Anterior cingulate cortex (tissue), 58 donors: ENCODE measurements around the gene TKT.
A peak's percentile ranks its signal among the peaks of the same experiment; 100 is the strongest.

Experiments
- DNase-seq, 58 donors: peaks; one replicate each; lab custom pipeline; 2025; lab: John Stamatoyannopoulos, UW

The TKT gene

DNA sequence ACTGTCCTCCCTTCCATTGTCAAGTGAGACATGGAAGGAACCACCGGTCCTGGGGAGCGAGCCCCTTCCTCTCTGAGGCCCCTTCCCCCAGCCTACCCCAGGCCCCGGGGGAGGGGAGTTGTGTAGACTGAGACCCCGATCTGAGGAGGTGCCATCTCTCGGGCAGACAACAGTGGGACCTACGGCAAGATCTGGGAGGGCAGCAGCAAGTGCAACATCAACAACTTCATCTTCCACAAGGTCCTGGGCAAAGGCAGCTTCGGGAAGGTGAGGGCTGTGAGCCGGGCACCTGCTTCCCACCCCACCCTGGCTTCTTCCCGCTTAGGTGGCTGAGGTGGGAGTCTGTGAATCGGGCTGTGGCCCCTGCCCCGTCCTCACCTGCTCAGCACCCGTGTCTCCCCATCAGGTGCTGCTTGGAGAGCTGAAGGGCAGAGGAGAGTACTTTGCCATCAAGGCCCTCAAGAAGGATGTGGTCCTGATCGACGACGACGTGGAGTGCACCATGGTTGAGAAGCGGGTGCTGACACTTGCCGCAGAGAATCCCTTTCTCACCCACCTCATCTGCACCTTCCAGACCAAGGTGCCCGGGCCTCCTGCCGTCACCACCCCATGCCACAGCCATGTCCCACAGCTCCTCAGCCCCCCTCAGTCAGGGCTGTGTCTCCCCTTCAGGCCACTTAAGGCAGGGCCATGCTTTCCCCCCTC lies 69.9 kb downstream of the TKT start:
- no peak for DNase-seq

DNA sequence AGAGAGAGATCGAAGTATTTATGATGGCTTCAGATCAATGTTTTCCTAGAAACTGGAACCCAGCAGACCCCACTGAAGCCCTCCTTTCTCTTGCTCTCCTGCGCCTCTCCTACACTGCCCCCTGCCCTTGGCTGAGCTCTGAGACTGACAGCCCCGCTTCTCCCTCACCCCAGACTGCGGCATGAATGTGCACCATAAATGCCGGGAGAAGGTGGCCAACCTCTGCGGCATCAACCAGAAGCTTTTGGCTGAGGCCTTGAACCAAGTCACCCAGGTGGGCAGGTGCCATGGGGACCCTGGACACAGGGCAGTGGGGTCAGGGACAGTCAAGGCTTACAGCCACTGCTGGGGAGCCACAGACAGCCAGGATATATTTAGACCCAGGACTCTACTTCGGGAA lies 71.1 kb downstream of the TKT start:
- DNase-seq = no peak

DNA sequence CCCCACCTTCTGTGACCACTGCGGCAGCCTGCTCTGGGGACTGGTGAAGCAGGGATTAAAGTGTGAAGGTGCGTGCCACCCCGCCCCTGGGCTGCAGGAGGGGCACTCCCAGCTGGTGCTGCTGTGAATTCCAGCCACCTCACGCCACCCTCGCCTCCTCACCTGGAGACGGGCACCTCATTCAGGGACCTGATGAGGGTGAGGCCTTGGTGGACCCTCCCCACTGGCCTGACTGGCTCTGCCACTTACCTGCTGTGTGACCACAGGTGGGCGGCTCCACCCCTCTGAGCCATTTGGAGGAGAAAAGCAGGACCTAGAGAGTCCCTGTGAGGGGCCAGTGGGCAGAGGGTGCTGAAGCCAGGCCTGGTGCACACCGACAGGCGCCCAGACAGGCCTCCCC lies 72.3 kb downstream of the TKT start:
- DNase-seq = no peak

DNA sequence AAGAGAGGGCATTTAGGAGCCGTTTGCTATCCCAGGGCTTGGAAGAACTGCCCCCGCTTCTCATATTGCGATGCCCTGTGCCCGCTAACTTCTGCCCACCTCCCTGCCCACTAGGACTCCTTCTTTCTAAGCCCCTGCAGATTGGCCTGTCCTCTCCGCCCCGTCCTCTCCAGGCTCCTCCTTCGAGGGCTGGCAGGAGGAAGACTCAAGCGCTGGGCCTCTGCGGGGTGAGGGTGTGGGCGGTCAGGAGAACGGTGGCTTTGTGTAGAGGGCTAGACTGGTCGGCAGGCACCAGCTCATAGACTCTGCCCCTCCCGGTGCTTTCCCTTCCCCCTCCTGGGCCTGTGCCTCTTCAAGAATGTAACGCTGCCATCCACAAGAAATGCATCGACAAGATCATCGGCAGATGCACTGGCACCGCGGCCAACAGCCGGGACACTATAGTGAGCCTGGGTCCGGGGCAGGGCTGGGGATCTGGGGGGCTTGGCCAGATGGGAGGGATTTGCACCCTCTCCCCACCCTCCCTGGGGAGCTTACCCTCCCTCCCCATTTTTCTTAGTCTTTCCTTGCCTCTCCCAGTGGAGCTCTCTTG lies 73.0 kb downstream of the TKT start:
- no peak for DNase-seq

DNA sequence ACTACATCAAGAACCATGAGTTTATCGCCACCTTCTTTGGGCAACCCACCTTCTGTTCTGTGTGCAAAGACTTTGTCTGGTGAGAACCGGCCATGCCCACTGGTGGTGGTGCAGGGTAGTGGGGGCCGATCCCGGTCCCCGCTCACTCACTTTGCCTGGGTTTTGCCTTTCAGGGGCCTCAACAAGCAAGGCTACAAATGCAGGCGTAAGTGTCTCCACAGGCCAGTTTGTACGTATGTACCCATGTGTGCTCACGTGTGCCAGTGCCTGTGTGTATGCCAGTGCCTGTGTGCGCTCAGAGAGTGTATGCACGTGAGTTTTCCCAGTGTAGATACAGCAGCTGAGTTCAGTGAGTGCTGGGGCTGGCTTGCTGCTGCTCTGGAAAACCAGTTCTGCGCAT lies 74.3 kb downstream of the TKT start:
- no peak for DNase-seq

DNA sequence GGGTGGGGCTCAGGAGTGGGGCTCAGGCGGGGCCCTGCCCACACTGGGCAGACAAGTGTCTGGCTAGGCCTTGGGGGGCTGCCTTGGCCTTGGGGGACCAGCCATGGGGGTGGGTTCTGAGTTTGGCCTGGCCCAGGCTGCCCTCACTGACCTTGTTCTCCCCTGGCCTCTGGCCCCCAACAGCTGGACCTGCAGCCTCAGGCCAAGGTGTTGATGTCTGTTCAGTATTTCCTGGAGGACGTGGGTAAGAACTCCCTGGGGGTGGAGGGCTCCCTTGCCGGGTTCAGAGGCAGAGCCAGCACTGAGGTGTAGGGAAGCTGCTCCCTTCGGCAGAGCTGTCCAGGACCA lies 74.8 kb downstream of the TKT start:
- DNase-seq = no peak

DNA sequence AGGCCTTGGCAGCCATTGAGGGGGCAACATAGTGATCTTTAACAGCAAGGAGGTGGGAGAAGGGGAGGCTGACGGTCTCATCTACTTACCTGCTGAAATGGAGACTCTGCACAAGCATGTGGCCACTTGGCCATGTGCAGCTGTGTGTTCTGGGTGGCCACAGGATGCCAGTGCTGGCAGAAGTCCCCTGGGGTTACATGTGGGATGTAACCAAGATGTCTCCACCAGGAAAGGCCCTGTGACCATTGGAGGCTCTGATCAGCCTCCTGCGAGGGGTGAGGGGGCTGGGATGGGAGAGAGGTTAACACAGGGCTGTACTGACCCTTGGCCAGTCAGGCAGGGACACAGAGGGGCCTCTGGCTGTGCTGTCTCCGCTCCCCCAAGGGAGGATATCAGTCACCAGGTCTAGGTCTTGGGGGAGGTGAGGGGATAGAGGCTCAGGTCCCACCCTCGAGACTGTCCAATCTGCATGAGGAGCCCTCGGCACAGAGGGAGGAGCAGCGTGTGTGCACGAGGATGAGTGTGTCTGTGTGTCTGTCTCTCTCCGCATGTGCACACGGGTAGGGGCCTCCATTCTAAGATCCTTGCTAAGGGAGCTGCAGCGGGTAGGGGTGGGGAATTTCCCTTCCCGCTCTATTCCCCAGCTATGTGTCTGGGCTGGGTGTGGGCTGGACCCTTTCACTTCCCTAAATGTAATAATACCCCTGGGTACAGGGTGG lies 75.4 kb downstream of the TKT start:
- DNase-seq = peak in 2 of 58 donors; percentile 16 to 22

DNA sequence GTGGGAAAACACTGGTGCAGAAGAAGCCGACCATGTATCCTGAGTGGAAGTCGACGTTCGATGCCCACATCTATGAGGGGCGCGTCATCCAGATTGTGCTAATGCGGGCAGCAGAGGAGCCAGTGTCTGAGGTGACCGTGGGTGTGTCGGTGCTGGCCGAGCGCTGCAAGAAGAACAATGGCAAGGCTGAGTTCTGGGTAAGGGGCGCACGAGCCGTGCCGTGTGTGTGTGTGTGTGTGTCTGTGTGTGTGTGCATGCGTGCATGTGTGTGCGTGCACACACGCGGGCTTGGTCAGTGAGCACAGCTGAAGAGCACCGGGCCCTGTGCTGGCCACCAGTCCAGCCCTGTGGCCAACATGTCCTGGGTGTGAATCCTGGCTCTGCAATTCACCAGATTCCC lies 76.2 kb downstream of the TKT start:
- no peak for DNase-seq

DNA sequence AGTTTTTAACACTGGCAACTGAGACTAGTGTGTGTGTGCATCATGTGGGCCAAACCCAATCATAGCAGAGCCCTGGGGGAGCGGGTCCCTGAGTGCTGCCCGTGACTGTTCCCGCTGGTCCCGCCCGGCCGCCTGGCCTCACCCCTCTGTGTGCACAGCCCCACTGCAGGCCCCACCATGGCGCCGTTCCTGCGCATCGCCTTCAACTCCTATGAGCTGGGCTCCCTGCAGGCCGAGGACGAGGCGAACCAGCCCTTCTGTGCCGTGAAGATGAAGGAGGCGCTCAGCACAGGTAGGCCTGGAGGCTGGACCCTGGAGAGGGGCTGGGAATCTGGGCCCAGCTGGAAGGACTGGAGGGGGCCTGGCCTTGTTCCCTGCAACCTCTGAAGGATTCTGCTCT lies 77.6 kb downstream of the TKT start:
- DNase-seq = no peak

DNA sequence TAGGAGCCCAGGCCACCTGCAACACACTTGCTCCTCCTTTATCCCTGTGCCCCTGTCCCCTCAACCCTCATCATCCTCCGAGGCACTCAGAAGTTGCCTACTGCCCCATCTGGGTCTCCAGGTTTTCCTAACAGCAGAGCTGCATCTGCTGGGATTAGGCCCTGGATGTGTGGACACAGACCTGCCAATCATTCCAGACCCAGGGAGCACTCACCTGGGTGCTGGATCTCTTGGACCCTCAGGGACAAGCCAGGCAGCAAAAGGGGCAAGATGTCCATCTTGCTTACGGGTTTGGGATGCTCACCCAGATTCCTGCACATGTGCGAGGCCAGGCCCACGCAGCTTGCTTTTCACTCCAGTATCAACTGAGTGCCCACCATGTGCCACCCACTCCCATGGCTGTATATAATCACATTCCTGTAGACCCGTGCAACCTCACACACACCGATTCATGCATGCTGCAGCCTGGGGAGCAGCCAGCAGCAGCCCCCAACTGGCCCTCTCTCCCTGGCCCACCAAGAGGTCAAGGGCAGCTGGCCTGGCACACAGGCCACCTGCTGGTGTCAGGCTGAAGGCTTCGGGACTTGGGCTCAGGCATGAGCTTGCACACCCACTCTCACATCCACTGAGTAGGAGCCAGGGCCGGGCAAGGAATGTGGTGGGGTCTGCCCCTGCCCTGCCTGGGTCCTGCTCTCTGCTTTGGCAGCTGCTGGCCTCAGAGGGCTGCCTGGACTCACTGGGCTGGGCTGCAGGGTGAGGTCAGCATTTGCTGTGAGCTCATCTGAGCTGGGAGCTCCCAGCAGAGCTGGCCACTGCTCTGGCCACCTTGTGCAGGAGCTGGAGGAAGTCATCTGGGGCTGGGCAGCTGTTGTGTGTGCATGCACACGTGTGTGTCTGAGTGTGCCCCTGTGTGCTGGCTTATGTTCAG lies 79.9 kb downstream of the TKT start:
- peak in 1 of 58 donors; percentile 42 for DNase-seq
